IPS DF 4.7 (cell line): ENCODE measurements around the gene NAP1L1.

Experiments
- DNase-seq: peaks from one replicate; pipeline ENCODE4 v3.0.0-alpha.2; 2013; ENCODE audit warnings: low spot score; ENCODE audit errors: extremely low read depth

The NAP1L1 gene

DNA sequence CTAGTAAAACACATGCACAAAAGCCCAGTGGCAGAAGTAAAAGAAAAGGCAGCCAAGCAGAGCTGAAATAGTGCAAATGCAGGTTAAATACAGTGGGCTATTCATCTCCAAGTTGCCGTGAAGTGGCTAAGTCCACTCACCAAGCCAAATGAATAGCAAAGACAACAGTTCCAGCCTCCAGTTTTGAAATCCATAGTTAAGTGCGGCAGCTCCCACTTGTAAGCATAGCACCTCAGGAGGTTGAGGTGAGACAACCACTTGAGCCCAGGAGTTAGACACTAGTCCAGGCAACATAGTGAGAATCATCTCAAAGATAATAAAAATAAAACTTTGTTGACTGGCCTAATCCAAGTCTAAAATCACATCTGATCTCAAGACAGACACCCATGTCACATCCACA, 43.1 kb downstream of the NAP1L1 start:
- DNase-seq, result no peak

DNA sequence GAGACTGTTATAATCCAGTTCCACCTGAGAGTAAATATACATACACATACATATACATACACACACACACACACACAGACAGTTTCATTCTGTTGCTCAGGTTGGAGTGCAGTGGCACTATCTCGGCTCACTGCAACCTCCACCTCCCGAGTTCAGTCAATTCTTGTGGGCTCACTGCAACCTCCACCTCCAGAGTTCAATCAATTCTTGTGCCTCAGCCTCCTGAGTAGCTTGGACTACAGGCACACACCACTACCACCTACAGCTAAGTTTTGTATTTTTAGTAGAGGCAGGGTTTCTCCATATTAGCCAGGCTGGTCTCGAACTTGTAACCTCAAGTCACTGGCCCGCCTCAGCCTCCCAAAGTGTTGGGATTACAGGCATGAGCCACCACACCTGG, 44.0 kb downstream of the NAP1L1 start:
- no peak for DNase-seq

DNA sequence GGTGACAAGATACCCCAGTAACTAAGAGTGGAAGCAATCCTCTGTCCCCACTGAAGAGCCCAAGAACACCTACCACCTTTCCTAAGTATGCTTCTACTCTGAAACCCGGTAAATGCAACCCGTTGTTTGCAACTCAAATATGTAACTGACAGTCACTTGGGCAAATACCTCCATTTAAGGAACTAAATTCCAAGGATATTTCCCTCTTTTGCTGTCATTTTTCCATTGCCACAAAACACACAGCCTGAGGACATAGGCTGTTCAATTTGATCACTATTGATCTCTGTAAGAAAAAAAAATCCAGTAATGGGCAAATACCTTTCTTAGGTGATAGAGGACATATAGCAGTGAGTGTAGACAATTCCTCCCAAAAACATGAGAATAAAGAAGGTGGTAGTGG, 46.3 kb downstream of the NAP1L1 start:
- no peak for DNase-seq

DNA sequence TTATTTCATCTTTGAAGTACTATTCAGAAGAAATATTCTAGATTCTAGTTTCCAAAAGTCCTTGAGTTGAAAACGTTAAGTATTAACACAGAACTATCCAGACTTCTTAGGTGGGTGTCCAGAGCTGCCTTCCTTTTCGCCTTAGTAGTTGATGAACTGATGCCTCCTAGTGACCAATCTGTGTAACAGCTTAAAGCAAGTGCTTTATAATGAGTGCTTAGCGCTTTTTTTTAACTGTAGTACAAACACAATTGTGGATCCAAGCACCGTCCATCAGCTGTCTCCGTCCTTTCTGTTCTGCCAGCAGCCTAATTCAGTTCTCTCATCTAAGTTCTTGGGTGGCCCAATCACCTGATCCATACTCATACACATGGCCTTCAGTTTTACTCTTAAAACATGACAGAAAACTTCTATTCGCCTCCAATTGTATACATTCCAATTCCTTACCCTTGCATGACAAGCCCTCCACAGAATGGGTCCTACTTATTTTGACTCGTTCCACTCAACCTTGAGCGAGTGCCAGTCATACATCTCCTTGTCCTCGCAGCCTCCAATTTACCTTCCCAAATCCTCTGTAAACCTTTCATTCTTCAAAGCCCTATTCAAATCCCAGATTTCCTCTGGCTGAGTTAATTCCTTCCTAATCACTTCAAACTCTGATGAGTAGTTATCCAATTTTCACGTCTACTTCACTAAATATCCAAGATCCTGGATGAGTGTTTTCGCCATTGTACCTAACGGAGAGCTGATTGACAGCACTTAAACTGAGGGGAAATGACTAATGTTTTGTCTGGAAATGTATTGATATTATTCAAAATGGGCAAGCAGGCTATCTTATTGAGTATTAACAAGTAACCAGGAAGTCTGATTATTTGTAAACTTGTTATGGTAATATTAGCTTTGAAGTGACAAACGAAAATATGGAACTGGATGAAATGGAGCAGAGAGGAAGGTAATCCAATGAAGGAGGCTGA, 47.1 kb downstream of the NAP1L1 start:
- DNase-seq, result peak; percentile 69

DNA sequence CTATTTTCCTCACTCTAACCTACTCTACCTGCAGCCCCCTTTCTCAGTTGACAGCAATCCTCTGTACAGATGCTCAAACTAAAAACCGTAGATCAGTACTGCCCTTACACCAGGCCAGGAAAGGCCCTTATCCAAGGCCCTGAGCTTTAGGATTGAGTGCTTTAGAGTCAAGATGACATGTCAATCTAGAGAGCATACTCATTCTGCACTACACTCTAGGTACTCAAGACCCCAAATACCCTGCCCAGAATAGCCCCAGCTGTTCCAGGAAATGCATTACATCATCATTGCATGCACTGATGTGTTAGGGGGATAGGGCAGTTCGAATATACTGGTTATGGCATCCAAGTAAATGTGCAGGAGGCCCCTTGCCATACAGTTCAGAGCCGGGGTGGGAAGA, 49.4 kb downstream of the NAP1L1 start:
- no peak for DNase-seq

DNA sequence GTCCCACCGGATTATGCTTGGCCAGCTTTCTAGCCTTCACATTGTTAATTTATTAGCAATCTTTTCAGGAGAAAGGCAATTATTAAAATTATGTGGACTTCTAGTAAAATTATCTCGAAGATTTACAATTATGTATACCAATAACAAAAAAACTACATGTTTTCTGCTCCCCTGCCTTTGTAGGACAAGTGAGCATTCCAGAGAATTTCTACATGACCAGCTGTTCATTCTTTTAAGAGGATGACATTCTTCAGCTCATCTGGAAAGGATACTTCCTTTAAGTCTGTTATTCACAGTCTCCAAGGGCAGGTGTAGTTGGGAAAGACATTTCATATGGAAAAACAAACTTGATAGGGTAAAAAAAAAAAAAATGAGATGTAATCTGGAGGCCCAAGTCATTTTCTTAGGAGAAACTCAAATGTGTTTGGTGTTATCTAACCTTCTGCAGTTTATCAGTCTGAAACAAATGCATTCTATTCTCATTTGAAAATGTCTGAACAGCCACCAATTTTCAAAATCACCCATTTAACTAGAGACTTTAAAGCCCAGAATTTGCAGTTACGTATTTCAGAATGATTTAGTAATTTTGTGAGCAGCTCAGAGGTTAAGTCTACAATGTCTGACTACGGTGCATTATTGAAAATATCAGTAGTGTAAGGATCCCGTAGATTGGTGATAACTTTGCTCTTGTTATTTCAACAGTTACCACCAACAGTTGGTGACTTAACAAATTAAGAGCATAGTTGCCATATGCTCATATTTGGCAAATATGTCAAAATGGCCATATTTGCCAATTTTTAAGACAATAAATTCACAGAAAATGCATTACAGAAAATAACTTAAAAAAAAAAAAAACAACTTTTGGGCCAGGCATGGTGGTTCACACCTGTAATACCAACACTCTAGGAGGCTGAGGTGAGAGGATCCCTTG, 51.1 kb downstream of the NAP1L1 start:
- no peak for DNase-seq

DNA sequence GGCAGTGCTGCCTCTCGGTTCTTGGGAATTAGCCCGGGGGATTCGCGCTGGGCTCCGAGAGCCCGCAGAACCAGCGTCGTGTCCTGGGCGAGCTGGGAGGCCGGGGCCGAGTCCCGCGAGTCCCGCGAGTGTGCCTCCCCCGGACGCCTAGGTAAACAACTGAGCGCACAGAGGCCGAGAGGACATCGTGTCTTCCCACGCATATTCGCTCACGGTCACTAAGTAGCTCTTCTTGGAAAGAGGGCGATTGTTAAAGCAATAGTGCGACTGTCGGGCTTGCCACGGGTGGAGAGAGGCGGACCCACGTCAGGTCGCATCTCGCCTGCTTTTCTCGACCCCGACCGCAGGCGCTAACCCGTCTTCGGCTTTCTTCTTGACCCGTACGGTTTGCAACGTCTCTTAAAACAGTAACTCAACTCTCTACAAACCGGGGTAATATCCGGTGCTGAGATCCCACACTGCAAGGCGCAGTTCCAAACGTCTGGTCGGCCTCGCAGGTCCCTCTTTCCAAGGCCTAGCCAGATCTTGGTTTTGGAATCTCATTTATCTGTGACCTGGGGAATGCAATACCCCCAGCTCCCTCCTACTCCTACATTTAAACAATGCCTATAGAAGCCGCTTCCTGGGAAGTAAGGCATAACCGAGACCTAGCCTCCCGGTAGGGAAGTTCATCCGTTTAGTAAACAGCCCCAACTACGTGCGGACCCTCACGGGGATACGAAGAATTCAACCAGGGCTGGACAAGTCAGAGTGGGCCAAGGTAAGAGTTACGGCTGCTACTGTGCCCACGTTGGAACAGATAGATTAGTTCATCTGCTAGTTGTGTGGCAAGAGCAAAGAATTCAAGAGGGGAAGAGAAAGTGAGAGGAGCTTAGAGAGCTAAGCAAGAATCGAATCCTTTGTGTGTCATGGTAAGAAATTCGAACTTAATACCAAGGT, 52.2 kb downstream of the NAP1L1 start:
- no peak for DNase-seq

DNA sequence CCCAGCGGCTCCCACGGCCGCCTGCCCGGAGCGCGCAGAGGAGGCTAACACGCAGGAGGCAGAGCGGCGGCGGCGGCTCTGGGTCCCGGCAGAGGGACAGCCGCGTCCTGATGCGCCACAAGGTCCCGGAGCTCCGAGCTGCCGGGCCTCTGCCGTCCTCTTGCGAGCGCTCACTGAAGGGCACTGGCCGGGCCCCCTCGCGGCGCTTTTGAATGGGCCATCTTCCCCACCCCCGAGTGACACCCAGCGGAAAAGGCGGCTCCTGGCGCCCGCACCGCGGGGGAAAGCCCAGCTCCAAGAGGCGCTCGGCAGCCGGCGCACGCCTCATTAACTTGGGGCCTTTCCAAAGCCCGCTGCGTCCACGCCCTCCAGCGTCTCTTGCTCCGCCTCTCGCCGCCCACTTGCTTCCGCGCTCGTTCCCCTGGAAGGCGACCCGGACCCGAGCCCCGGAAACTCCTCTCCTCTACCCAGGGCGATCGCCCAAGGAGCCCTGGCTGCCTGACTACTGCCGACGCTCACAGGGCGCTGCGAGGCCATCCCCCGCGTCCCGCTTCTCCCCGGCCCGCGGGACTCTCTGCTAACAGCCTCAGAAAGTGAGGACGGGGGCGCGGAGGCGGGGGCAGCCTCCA, 53.0 kb downstream of the NAP1L1 start, which contains the start of gene PHLDA1:
Gene PHLDA1 (minus strand): TSS at position 363 of the 629 bp plus-strand sequence.
- DNase-seq, result peak; percentile 69

DNA sequence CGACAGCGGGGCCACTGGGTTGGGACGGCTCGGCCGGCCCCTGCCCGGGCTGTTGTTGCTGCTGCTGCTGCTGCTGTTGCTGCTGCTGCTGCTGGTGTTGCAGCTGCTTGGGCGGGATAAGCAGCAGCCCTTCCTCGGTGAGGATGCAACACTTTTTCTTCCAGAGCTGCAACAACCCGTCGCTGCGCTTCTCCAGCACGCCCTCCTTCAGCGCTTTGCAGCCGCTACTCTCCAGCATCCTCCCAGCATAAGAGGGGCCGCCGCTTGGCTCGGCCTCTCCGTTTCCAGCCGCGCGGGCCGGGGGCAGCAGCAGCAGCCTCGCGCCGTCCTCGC, 53.4 kb downstream of the NAP1L1 start:
- DNase-seq, result no peak

DNA sequence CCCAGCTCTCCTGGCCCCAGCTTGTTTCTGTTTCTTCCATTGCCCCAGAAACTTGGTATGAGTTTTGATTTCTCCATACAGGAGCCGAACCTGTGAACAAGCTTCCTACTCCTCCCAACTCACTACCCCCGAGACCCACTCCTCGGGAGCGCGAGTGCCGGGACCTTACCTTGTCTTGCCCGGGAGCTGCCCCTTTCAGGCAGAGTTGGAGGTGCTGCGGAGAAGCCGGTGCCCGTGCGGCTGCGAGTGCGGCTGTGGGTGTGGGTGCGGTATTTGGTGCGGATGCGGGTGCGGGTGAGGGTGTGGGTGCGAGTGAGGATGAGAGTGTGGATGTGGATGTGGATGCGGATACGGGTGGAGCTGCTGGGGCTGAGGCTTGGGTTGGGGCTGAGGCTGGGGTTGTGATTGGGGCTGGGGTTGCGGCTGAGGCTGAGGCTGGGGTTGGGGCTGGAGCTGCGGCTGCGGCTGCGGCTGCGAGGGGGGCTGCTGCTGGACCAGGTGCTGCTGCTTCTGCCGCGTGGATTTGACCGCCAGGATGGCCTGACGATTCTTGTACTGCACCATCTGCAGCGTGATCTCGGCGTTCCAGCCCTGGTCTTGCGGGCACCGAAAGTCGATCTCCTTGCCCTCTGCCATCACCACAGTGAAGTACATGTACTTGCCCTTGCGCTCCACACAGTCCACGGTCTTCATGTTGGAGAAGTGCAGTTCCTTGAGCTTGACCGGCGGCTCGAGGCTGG, 54.0 kb downstream of the NAP1L1 start:
- no peak for DNase-seq

DNA sequence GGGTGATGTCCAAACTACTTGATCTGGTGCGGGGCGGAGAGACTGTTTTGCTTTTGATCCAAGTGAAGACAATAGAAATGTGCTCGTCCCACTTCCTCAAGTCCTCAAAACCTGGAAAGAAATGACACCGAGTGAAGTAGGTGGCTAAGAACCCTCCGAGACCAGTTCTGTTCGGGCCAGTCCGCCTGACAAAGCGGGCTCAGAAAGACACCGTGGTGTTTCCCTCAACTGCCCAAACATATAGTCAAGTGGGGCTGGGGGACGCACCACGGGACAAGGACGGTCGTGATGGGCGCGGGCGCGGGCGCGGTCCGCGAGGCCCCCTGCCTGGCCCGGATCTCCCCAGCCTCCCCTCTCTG, 54.5 kb downstream of the NAP1L1 start:
- DNase-seq, result no peak

DNA sequence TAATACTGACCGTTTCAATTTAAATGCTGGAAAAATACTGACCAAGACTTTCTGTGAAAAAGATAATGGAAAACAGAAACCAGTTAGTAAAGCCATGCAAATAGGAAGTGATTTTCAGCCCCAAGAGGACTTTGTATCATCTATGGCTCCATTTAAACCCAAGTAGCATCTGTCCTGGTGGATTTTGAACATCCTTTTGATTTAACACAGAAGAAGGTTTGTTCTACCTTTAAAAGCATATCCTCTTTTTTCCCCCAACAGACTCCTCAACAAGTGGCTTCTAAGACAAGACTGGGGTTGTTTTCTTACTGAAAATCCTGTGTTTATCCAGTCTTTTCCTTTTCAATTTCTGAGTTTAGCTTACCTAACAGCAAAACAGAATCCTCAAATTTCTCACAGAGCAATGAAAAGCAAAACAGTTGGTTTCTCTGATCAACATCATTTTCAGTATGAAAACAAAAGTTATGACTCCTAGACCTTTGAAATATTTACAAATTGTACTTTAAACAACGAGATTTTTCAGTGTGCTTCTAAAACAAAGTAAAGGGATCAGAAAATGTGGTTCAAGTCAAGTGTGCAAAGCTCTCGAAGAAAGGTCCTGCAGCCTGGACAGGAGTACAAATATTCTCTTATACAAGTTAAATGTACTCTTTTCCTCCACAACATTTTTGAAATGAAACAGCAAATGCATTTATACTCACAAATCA, 55.8 kb downstream of the NAP1L1 start:
- DNase-seq, result no peak

DNA sequence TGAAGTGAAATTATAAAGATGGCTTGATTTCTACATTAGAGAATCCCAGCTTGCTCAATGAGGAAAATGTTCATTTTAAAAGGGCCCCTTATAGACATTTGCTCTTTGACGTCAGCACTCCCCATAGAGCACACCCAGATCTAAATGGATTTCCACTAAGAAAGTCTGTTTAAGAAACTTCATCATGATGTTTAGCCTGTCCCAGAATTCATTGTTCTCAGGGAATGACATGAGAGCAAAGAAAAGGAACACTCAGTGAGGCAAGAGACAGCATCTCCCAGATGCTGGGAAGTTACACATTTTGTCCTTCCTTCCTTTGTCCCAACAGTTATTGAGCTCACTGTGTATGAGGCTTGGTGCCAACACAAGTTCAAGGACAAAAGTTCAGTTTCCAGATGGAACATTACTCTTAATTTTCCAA, 57.8 kb downstream of the NAP1L1 start:
- no peak for DNase-seq

DNA sequence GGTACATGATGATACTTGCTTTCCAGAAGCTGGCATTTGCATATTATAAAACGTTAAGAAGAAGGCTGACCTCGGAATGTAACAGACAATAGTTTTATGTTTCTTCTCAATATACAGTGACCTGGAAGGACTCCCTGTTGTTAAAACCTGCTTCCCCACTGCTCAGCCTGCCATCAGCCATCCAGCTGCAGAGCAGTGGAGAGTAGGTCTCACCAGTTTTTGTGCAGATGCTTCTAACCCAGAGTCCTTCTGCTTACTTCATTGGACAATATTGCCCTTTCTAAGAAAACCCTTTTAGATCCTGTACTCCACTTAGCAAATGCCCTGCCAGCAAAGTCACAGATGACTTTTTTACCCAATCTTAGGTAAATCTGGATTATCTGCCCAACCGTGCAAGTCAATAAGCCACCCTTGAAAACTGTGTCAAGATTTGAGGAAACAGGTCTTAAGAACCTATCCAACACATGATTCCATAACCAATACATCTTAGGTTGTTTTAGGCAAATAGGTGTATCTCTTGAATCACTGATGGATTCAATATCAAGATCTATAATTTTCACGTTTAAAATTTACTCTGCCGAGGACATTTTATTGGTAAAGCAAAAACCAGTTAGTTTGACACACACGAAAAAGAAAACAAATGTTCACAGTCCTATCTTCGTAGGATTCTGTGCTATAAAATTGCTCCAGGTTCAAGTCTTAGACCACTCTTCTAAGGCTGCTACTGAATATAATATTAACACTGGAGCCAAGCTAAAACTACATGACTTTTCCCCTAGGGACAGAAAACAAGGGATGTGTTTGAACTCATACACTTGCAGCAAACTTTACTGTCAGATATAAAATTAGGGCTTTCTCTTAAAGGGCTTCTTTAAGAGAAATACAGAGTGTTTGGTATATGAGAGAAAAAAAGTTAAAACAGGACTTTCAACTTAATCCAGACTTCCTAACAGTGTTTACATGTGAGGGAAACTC, 58.6 kb downstream of the NAP1L1 start:
- no peak for DNase-seq

DNA sequence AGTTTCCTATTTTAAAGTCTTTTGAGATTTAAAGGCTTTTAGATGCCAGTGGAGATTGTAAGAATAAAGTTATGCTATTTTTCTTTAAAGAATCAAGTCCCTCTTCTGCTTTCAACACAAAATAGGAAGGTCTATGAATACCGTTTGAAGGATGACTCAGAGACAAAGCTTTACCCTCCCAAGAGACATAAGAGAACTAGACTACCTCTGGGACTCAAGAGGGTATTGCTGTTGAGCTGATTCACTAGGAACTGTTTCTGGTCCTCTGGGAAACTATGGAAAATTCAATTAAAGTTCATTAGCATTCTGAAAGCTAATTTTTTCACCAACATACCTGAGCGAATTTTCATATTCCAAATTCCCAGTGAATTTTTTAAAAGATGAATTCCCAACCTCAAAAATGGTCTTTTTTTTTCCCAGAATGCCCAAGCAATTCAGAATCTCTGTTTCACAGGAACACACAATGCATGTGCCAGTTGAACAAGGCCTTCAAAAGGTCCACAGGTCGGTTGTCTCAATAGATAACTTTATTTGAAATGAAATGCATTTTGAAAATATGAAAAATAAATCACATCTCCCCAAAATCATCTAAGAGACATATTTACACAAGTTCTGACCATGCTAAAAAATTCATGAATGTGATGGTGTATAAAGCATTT, 59.4 kb downstream of the NAP1L1 start:
- no peak for DNase-seq

DNA sequence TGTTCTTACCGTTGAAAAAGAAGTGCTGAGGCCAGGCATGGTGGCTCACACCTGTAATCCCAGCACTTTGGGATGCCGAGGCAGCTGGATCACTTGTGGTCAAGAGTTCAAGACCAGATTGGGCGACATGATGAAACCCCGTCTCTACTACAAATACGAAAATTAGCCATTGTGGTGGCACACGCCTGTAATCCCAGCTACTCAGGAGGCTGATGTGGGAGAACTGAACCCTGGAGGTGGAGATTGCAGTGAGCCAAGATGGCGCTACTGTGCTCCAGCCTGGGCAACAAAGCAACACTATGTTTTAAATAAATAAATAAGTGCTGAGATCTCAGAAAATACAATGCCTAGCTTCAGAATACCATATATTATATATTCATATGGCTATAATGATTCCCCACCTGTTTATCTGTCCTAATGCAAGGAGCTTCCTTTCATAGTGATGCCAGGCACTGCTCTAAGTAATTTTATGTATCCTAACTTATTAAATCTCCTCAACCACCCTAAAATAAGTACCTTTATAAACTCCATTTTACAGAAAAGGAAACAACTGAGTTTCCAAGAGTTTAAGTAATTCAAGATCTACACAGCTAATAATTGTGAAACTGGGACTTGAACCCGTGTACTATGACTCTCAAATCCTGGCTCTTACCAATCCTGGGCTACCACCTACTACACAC, 60.2 kb downstream of the NAP1L1 start:
- DNase-seq, result no peak

DNA sequence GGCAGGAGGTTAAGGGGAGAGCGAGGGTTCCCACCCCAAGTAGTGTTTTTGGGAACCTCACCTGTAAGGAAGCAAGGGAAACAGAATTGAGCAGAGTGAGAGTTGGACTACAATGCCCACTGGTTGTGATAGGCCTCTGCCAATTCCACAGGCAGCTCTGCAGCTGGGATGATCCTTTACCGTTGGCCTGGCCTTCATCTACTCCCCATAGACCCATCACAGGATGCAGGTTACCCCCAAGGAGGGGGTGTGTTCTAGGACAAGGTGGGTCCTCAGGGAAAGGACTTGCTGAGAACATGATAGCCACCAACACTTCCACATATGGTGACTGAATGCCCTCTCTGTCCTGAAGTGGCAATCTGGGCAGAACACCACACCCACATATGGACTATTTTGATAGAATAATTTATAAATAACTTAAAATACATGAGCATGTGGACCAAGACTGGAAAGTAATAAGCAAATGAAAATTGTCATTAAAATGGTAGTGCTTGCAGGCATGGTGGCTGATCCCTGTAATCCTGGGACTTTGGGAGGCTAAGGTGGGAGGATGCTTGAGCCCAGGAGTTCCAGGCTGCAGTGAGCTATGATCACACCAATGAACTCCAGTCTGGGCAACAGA, 61.3 kb downstream of the NAP1L1 start:
- no peak for DNase-seq
